Nephron progenitor cell (in vitro differentiated cells): ENCODE measurements around the gene ALKBH7.

Source experiments
- DNase-seq: peaks from one replicate; pipeline ENCODE4 v3.0.0; 2021
- H3K27ac Mint-ChIP-seq: 2 replicates; pipeline ENCODE4 v1.8.0; 2021; ENCODE audit warnings: mild to moderate bottlenecking, moderate library complexity, mixed read lengths
- H3K27me3 Mint-ChIP-seq: 2 replicates; pipeline ENCODE4 v1.8.0; 2021; ENCODE audit warnings: mild to moderate bottlenecking, low read depth, mixed read lengths; ENCODE audit not compliant: poor library complexity
- H3K36me3 Mint-ChIP-seq: 2 replicates; pipeline ENCODE4 v1.8.0; 2021; ENCODE audit warnings: low read depth, mixed read lengths
- H3K4me1 Mint-ChIP-seq: 2 replicates; pipeline ENCODE4 v1.8.0; 2021; ENCODE audit warnings: mixed read lengths
- H3K4me3 Mint-ChIP-seq: 2 replicates; pipeline ENCODE4 v1.8.0; 2021; ENCODE audit warnings: mild to moderate bottlenecking, moderate library complexity, mixed read lengths
- H3K9me3 Mint-ChIP-seq: 2 replicates; pipeline ENCODE4 v1.8.0; 2021; ENCODE audit warnings: mild to moderate bottlenecking, moderate library complexity, mixed read lengths
- TF ChIP-seq, protein P1 (sequence below): fragments of 200-600 bp; sonication (generic); IDR thresholded peaks from 2 replicates; pipeline ENCODE4 v1.5.0; 2021; ENCODE audit warnings: antibody characterized with exemption

ALKBH7 gene

GRCh38 chr19:6372594-6373095, at the start of gene ALKBH7:
ALKBH7 (plus strand) TSS chr19:6372794; CDS start chr19:6372821, 27 bp downstream.
- no peaks in the 10 kb centered on the region for H3K27me3 Mint-ChIP-seq
- TF ChIP-seq, protein P1, sequence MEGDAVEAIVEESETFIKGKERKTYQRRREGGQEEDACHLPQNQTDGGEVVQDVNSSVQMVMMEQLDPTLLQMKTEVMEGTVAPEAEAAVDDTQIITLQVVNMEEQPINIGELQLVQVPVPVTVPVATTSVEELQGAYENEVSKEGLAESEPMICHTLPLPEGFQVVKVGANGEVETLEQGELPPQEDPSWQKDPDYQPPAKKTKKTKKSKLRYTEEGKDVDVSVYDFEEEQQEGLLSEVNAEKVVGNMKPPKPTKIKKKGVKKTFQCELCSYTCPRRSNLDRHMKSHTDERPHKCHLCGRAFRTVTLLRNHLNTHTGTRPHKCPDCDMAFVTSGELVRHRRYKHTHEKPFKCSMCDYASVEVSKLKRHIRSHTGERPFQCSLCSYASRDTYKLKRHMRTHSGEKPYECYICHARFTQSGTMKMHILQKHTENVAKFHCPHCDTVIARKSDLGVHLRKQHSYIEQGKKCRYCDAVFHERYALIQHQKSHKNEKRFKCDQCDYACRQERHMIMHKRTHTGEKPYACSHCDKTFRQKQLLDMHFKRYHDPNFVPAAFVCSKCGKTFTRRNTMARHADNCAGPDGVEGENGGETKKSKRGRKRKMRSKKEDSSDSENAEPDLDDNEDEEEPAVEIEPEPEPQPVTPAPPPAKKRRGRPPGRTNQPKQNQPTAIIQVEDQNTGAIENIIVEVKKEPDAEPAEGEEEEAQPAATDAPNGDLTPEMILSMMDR, result no peak
- peaks cover 48% of the 10 kb centered on the region for H3K4me1 Mint-ChIP-seq
- peak within 1 kb of the TSS; percentile 84 for H3K4me3 Mint-ChIP-seq
- H3K27ac Mint-ChIP-seq, result peak within 1 kb of the TSS; percentile 99
- peak; percentile 94 for DNase-seq
- peaks cover 20% of the 10 kb centered on the region for H3K36me3 Mint-ChIP-seq
- no peaks in the 10 kb centered on the region for H3K9me3 Mint-ChIP-seq

DNA sequence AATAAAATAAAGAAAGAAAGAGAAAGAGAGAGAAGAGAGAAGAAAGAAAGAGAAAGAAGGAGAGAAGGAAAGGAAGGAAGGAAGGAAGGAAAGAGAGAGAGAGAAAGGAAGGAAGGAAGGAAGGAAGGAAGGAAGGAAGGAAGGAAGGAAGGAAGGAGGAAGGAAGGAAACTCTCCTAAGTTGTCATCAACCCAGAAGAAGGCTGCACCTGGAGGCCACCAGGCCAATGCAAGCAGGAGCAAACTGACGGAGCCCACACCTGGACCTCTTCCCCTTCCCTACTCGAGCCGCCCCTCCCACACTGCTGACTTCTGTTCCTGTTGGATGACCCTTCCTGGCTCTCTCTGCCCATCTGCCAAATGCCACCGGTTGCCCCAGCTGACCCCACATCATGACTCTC, 47.8 kb upstream of the ALKBH7 start:
- no peak overlapping the region for H3K27ac Mint-ChIP-seq
- H3K27me3 Mint-ChIP-seq, result peaks cover 34% of the 10 kb centered on the region
- peaks cover 4% of the 10 kb centered on the region for H3K36me3 Mint-ChIP-seq
- DNase-seq, result no peak
- TF ChIP-seq, protein P1, result no peak
- no peaks in the 10 kb centered on the region for H3K4me1 Mint-ChIP-seq
- no peak overlapping the region for H3K4me3 Mint-ChIP-seq
- peaks cover 36% of the 10 kb centered on the region for H3K9me3 Mint-ChIP-seq

- H3K4me1 Mint-ChIP-seq, result no peaks in the 10 kb centered on the region
- peaks cover 36% of the 10 kb centered on the region for H3K9me3 Mint-ChIP-seq
- no peak overlapping the region for H3K4me3 Mint-ChIP-seq
- peaks cover 34% of the 10 kb centered on the region for H3K27me3 Mint-ChIP-seq
- TF ChIP-seq, protein P1, result no peak
- DNase-seq, result no peak
- H3K36me3 Mint-ChIP-seq, result peaks cover 4% of the 10 kb centered on the region
- no peak overlapping the region for H3K27ac Mint-ChIP-seq
Measured at GRCh38 chr19:6325614-6326013, 47.0 kb upstream of the ALKBH7 start.

DNA sequence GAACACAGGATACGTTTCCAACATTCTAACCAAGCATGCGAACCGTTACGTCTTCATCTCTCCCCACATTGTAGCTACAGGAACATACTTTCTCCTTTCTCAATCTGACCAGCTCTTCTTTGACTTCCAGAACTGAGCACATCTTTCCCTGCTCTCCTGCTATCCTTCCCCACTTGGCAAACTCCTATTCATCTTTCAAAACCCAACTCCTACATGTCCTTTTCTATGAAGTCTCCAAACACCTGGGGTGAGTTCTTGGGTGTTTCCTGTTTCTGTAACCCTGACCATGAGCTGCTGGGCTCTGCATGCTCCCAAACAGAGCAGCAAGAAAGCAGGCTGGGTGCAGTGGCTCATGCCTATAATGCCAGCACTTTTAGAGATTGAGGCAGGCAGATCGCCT, 45.8 kb upstream of the ALKBH7 start:
- Mint-ChIP-seq H3K27me3 (peaks cover 28% of the 10 kb centered on the region), H3K27ac (no peak overlapping the region), H3K4me3 (no peak overlapping the region), H3K9me3 (peaks cover 32% of the 10 kb centered on the region), H3K4me1 (no peaks in the 10 kb centered on the region), H3K36me3 (peaks cover 4% of the 10 kb centered on the region)
- no peak for DNase-seq
- TF ChIP-seq, protein P1, result no peak

DNA sequence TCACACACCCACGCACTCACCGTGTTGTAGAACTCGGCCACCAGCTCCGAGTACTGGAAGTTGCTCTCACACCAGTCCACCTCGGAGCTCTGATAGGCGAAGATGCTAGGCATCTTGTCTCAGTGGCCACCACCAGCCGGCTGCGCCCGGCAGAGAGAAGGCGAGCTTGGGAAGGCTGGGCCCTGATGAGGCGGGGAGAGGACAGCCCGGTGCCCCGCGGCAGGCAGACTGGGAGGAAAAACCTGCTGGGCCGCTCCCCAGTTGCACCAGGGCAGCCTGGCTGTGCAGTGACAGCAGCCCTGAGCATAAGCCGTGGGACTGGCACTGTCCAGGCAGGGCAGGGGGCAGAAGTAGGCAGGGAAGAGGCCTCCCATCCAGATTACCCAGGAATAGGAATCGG, 39.2 kb upstream of the ALKBH7 start, which contains the start of gene ACER1:
TSS of gene ACER1 (minus strand) at position 174 of the 400 bp plus-strand sequence. CDS start at position 113, 61 bp downstream.
- Mint-ChIP-seq H3K4me1 (no peaks in the 10 kb centered on the region), H3K27ac (no peak within 1 kb of the TSS), H3K4me3 (no peak within 1 kb of the TSS), H3K36me3 (no peaks in the 10 kb centered on the region), H3K9me3 (no peaks in the 10 kb centered on the region), H3K27me3 (peaks cover 10% of the 10 kb centered on the region)
- TF ChIP-seq, protein P1, result no peak
- no peak for DNase-seq

DNA sequence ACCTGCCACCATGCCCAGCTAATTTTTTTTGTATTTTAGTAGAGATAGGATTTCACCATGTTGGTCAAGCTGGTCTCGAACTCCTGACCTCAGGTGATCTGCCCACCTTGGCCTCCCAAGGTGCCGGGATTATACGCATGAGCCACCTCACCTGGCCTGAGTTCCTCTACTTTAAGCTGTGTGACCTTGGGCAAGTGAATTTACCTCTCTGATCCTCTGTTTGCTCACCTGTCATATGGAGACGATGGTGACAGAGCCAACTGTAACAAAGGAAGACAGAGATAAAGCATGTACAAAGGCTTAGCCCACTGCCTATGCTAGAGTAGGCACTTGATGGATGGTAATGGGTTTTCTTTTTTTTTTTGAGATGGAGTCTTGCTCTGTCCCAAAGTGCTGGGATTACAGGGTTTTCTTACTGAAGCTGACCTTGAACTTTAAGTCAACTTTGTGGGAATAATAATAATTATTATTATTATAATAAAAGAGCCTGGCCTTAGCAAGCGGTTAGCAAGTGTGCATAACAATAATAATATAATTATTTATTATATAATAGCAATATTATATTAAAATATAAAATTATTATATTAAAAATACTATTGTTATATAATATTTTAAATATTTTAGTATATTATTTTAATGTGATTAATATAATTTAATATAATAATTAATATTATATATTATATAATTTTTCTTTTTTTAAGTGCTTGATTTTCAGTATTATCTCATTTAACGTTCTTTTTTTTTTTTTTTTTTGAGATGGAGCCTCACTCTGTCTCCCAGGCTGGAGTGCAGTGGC, 37.9 kb upstream of the ALKBH7 start:
- H3K9me3 Mint-ChIP-seq, result no peaks in the 10 kb centered on the region
- no peak overlapping the region for H3K27ac Mint-ChIP-seq
- H3K36me3 Mint-ChIP-seq, result no peaks in the 10 kb centered on the region
- DNase-seq, result no peak
- peaks cover 3% of the 10 kb centered on the region for H3K27me3 Mint-ChIP-seq
- TF ChIP-seq, protein P1, result no peak
- H3K4me1 Mint-ChIP-seq, result no peaks in the 10 kb centered on the region
- H3K4me3 Mint-ChIP-seq, result no peak overlapping the region
